ENCODE measurements around the gene SLC9B2. TPM values are rescaled to one million over a fixed set of nuclear protein-coding genes. Genes with fewer than 3 reads are reported as not detected.

SLC9B2 gene
- 25.6 and 29.8 TPM in 2 replicates for total RNA-seq (2014; rRNA removed; shearing (Covaris generic))
- 24.3 and 24.5 TPM in 2 replicates for polyA plus RNA-seq (2014; cell fraction: nucleus; rRNA removed)

GRCh38 chr4:103076747-103077347 lies at the start of gene SLC9B2:
Gene SLC9B2, minus strand, starts transcription at chr4:103076761. Its CDS starts 9,211 bp downstream, at chr4:103067550.
- peak; percentile 34 for DNase-seq (ENCODE audit: extremely low read depth, low read depth)

- no peak for DNase-seq (ENCODE audit: extremely low read depth, low read depth)
These were observed 49.6 kb upstream of the SLC9B2 start for GRCh38 chr4:103126126-103126525.

GRCh38 chr4:103123114-103123513 lies 46.6 kb upstream of the SLC9B2 start:
- DNase-seq (ENCODE audit: extremely low read depth, low read depth): no peak

DNA sequence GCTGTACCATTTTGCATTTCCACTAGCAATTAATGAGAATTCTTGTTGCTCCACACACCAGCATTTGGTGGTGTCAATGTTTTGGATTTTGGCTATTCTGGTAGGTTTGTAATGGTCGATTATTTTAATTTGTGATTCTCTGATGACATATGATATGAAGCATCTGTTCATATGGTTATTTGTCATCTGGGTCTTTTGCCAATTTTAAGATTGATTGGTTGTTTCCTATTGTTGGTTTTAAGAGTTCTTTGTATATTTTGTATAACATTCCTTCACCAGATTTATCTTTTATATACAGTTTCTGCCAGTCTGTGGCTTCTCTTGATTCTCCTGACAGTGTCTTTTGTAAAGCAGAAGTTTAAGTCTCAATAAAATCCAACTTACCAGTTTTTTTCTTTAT lies 41.6 kb upstream of the SLC9B2 start:
- DNase-seq (ENCODE audit: extremely low read depth, low read depth): no peak

DNA sequence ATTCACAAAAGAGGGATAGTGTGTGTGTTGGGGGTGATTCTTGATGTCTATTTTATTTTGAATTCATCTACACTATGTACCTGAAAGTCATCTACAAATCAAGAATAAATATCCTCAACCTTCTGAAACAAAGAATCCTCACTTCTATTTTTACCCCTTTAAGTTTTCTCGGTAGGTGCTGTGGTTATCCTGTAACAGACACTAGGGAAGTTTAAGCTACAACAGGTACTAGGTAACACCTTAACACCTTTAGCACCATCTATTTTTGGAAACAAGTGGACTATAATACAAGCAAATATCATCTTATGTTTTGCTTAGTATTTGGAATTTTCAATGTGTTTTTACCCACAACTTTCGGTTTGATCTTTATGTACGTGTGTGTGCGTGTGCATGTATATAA lies 35.0 kb upstream of the SLC9B2 start:
- no peak for DNase-seq (ENCODE audit: extremely low read depth, low read depth)

DNA sequence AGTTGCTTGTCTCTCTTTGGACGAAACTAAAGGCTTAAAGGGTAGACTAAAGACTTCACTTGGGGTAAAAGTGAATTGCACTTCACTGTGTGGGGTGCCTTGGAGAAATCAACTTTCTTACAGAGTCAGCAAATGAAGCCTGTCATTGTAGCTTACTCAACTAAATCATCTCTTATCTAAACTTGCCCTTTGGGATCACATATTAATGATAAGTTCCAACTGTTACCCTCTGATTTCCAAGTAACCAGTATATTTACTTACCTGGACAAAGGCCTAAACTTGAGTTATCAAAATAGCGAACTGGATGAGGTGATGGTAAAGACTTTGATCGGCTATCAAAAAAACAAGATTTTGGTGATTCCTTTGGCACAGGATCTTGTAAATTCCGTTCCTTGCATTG lies 32.0 kb upstream of the SLC9B2 start:
- no peak for DNase-seq (ENCODE audit: extremely low read depth, low read depth)

DNA sequence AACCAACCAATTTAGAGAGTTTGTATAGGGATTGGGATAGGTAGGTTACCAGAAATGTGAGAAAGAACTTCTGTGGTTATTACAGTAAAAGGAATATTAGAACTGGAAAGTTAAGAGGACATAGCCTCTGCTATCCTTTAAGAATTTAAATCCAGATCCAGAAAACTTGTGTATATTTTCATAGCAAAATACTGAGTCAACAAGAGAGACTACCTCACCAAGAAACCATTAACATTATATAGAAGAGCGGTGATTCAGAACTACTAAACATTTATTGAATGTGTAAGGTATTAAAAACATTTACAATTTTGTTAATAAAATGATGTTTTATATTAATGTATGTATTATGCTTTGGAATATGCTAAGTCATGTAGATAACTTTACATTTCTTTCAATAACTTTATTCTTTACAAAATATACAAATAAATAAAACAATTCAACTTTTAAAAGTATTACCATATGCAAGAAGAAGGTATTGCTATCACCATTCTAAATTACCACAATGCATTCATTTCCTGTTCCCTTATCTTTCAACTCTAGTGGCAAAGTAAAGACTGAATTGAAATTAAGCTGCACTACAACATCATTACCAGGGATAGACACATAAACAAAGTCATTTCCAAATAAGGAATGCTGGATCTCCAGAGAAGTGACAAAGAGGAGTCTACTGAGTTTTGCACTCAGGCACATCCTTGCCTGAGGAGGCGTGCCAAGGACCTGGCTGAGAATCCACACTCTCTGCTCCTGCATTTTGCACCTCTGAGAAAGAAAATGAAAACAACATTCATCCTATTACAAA lies 29.2 kb upstream of the SLC9B2 start:
- no peak for DNase-seq (ENCODE audit: extremely low read depth, low read depth)

DNA sequence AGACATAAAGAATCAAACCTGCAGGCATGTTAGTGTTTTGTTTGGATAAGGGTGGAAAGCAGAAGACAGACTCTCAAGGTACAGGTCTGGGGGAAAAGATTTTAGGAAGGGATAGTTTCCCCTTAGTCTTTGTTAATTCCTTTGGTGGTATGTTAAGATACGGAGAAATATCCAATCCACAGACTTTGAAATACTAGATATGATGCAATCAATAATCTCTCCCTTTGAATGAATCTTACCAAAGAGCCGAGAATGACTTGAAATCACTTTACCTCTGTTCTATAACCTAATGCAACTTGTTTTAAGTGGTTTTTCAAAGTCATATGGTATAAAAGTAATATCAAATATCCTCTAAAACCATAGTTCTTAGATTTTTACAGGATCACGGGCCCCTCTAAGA lies 28.3 kb upstream of the SLC9B2 start:
- no peak for DNase-seq (ENCODE audit: extremely low read depth, low read depth)

GRCh38 chr4:103100691-103101090 lies 24.1 kb upstream of the SLC9B2 start:
- DNase-seq (ENCODE audit: extremely low read depth, low read depth): no peak

DNA sequence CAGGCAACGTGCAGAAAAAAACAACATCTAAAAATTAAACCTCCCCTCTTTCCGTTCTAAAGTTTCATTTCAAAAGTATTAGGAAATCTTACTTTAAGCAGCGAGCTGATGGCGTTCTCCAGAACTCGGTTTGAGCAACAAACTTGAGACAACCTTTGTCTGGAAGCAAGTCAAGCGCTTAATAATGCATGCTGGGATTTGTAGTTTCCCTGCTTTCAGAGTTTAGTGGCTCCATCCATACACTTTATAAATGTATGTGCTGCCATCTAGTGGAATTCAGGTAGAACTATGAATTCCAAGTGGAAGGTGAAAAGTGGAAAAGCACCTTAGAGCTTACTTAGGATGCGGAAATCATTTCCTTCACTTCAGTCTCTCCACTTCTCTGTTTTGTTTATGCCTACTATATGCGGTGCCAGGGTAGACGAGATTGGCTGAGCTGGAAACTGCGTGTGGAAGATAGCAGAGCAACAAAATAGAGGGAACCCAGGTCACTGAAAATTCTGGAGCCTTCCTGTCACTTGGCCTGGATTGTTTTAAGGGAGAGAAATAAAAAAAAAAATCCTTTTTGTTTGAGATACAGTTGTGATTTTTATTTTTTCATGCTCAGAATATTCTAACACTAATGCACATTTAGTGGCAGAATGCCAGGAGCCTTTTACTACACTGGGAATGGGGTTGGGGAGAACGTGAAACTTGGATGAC lies 23.3 kb upstream of the SLC9B2 start, which contains the start of gene BDH2:
BDH2 (minus strand) TSS at position 144 of the 702 bp plus-strand sequence. CDS start 3,580 bp downstream, outside the sequence.
- DNase-seq (ENCODE audit: extremely low read depth, low read depth): peak; percentile 81

GRCh38 chr4:103098756-103099440 lies 22.3 kb upstream of the SLC9B2 start:
- DNase-seq (ENCODE audit: extremely low read depth, low read depth): no peak

GRCh38 chr4:103098341-103098740 lies 21.8 kb upstream of the SLC9B2 start:
- no peak for DNase-seq (ENCODE audit: extremely low read depth, low read depth)

DNA sequence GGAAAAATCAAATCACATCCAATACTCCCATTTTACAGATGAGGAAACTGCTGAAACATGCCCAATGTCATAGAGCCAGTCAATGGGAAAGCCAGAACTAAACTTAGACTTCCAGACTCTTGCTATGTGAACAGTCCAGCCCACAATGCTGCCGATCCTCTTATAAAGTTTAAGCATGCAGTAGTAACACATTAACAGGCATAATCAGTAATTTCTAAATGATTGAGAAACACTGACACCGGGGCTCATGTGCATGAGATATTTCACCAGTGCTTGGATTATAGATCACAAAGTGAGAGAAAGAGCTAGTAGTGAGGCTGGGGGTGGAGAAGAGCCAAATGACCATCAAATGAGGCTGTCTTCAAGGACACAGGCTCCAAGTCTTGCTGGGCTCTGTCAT lies 20.6 kb upstream of the SLC9B2 start:
- no peak for DNase-seq (ENCODE audit: extremely low read depth, low read depth)

DNA sequence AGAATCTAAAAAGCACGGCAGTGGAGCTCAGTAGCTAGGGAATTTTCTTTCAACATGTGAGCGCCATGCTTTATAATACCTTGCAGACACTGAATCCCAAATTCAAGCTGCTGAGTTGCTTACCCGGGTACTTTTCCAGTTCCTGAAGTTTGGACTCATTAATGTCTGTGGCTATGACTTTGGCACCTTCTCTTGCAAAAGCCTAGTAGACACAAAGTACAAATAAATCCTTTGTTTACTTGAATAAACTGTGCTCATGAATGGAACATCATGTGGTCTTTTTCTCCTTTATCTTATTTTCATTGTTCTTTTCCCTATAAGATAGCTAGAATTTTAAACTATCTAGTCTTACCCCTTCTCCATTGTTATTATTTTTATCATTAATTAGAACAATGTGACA lies 18.5 kb upstream of the SLC9B2 start:
- DNase-seq (ENCODE audit: extremely low read depth, low read depth): no peak

DNA sequence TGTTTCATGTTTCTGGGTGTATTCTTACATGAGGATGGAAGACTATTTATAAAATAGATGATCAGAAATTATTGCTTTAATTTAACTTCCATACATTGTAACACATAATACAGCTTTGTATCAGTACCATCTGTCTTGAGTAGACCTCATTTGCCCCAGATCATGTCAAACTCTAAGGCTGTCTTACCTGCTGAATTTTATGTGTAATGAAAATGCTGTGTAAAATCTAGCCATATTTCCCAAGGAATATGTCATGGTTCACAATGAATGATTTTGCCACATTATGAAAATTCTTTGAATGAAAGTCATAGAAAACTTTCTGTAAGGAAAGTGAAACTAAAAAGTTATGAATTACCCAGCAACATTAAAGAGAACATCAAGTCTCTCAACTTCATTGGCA lies 15.7 kb upstream of the SLC9B2 start:
- DNase-seq (ENCODE audit: extremely low read depth, low read depth): no peak

DNA sequence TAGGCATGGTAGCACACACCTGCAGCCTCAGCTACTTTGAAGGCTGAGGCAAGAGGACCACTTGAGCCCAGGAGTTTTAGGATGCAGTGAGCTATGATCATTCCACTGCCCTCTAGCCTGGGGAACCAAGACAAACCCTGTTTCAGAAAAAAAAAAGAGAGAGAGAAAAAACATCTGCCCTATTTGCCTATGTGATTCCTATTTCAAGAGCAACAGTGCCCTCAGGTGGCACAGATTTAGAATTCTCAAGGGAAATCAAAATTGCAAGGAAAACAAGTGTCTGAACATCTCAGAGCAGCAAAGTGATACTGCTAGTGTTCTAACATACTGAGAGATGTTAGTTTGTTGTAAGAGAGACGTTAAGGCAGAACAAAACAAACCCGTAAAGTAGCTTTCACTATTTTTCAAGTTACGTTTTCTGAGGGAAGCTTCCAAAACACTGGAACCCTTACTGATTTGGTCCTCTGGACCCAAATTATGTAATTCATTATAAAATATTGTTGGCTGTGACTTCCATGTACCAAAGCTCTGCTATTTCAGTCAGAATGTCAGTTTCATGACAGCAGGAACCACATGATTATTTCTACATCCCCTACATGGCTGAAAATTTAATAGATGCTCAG lies 15.2 kb upstream of the SLC9B2 start:
- peak; percentile 57 for DNase-seq (ENCODE audit: extremely low read depth, low read depth)

DNA sequence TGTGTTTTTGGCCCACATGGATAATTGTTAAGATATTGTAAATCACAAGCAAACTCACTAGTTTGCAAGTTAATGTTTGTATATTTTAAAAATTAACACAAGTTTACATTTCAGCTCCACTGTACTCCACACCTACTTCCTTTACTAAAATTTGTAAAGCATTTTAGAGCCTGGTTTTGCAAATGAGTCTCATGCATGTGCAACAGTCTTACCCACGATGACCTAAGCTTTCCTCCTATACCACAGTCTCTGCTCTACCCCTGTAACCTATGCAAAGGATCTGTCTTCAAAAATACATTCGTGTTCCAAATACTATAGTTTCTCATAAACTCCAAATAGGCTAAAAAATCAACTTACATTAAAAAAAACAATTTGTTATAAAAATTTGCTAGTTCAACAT lies 12.9 kb upstream of the SLC9B2 start:
- DNase-seq (ENCODE audit: extremely low read depth, low read depth): no peak

DNA sequence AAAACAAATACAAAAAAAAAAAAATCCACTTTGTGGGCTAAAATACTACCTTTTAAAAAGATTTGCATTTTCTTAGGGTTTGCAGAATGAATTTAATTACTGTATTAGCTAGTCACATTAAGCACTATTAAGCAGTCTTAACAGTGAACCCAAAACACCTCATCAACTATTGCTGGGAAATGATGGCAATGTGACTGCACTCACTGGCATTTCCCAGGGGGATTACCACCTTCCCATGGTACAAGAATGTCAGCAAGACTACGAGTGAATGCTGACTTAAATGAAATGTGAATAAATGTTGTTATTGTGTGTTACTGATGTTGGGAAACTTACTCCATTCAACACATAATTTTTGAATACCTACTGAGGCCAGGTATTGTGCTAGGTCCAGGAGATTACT lies 10.0 kb upstream of the SLC9B2 start:
- no peak for DNase-seq (ENCODE audit: extremely low read depth, low read depth)

- no peak for DNase-seq (ENCODE audit: extremely low read depth, low read depth)
These were observed 9.1 kb upstream of the SLC9B2 start for GRCh38 chr4:103085555-103086196.

DNA sequence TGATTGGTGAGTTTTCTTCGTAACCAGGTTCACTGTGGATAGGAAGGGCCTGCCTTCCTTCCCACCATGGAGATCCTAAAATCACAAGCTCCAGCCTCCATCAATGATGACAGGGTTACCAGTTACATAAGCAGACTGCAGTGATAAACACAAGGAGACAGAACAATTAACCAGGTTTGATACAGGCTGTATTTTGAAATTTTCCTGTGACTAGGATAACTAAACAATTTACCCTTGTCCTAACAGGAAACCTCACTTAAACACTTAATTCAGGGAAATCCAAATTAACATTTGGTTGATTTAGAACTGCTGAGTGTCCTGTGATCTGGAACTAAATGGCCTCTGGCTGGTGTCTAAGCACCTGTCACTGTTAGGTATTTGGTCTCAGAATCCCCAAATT lies 3.1 kb upstream of the SLC9B2 start:
- DNase-seq (ENCODE audit: extremely low read depth, low read depth): no peak
